Endothelial cell (in vitro differentiated cells): ENCODE data around the gene CAMTA1. TPM values are rescaled to one million over a fixed set of nuclear protein-coding genes. Genes with fewer than 3 reads are reported as not detected.
A peak's percentile ranks its signal among the peaks of the same experiment; 100 is the strongest.

Source experiments
- DNase-seq: peaks from one replicate; pipeline ENCODE4 v3.0.0; 2021; ENCODE audit warnings: low spot score
- H3K27ac Mint-ChIP-seq: one replicate; pipeline ENCODE4 v1.8.0; 2021; ENCODE audit warnings: mixed read lengths, inconsistent platforms; ENCODE audit not compliant: unreplicated experiment
- H3K27me3 Mint-ChIP-seq: one replicate; pipeline ENCODE4 v1.8.0; 2021; ENCODE audit warnings: mild to moderate bottlenecking, moderate library complexity, mixed read lengths, inconsistent platforms; ENCODE audit not compliant: unreplicated experiment
- H3K36me3 Mint-ChIP-seq: one replicate; pipeline ENCODE4 v1.8.0; 2021; ENCODE audit warnings: mild to moderate bottlenecking, low read depth, mixed read lengths, inconsistent platforms; ENCODE audit not compliant: unreplicated experiment
- H3K4me1 Mint-ChIP-seq: one replicate; pipeline ENCODE4 v1.8.0; 2021; ENCODE audit warnings: mild to moderate bottlenecking, mixed read lengths, inconsistent platforms; ENCODE audit not compliant: unreplicated experiment
- H3K4me3 Mint-ChIP-seq: one replicate; pipeline ENCODE4 v1.8.0; 2021; ENCODE audit warnings: mild to moderate bottlenecking, mixed read lengths, inconsistent platforms; ENCODE audit not compliant: unreplicated experiment
- H3K9me3 Mint-ChIP-seq: one replicate; pipeline ENCODE4 v1.8.0; 2021; ENCODE audit warnings: mixed read lengths, inconsistent platforms; ENCODE audit not compliant: unreplicated experiment
- total RNA-seq: library from RNA; stranded (reverse); fragmentation: NEBNext Ultra II Directional; extraction: Animal tissue kit (Norgen Biotek cat#: 25700); gene quantifications from one replicate; pipeline ENCODE4 v1.2.1, GENCODE V29; 2021; ENCODE audit not compliant: unreplicated experiment
- TF ChIP-seq, protein P1 (sequence below): fragments of 200-600 bp; sonication (generic); IDR thresholded peaks from one replicate; pipeline ENCODE4 v1.5.0; 2021; ENCODE audit warnings: antibody characterized with exemption; ENCODE audit not compliant: unreplicated experiment

Gene CAMTA1
- total RNA-seq, 1 donor from 2014 or later, result 87.3 TPM

GRCh38 chr1:6784560-6785317, 515 bp upstream of the CAMTA1 start:
- peak; percentile 97 for DNase-seq
- TF ChIP-seq, protein P1, sequence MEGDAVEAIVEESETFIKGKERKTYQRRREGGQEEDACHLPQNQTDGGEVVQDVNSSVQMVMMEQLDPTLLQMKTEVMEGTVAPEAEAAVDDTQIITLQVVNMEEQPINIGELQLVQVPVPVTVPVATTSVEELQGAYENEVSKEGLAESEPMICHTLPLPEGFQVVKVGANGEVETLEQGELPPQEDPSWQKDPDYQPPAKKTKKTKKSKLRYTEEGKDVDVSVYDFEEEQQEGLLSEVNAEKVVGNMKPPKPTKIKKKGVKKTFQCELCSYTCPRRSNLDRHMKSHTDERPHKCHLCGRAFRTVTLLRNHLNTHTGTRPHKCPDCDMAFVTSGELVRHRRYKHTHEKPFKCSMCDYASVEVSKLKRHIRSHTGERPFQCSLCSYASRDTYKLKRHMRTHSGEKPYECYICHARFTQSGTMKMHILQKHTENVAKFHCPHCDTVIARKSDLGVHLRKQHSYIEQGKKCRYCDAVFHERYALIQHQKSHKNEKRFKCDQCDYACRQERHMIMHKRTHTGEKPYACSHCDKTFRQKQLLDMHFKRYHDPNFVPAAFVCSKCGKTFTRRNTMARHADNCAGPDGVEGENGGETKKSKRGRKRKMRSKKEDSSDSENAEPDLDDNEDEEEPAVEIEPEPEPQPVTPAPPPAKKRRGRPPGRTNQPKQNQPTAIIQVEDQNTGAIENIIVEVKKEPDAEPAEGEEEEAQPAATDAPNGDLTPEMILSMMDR, result no peak
- Mint-ChIP-seq H3K4me1 (peaks cover 30% of the 10 kb centered on the region), H3K27me3 (peaks cover 11% of the 10 kb centered on the region), H3K9me3 (no peaks in the 10 kb centered on the region), H3K36me3 (peaks cover 11% of the 10 kb centered on the region), H3K4me3 (peak overlapping the region; percentile 88), H3K27ac (peak overlapping the region; percentile 85)

DNA sequence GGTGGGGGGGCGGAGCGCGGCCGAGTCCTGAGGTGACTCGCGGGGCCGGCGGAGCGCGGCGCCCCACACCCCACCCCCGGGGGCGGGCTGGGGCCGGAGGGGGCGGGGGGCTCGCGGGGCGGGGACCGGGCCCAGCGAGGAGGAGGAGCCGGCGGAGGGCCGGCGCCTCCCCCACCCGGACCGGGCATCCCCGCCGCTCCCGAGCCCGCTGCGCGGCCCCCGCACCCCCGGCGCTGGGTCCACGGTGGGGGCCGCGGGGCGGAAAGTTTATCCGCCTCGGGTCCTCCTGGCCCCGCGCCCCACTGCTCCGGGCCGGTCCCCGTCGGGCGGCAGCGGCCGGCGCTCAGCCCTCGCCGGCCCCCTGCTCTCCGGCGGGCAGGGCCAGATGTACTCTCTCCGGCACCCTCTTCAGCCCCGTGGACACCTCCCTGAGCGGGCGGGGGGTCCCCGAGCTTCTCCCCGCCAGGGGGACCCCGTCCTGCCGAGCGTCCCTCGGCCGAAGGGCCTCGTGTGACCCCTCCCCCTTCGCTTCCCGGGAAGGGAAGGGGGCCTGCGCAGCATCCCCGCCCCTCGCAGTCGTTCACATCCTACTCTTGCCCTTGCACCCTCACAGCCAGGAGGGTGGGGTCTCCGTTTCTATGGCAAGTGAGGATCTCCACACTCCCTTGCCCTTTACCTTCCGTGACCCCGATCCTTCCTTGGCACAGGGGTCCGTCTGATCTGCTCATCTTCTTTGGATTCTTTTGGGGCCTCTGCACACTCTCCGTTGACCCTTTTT, 663 bp downstream of the CAMTA1 start:
- TF ChIP-seq, protein P1, result peak; percentile 11
- DNase-seq, result peak; percentile 57
- Mint-ChIP-seq H3K36me3 (peaks cover 11% of the 10 kb centered on the region), H3K27ac (peak overlapping the region; percentile 93), H3K4me3 (peak overlapping the region; percentile 98), H3K27me3 (peaks cover 11% of the 10 kb centered on the region), H3K9me3 (no peaks in the 10 kb centered on the region), H3K4me1 (peaks cover 30% of the 10 kb centered on the region)

DNA sequence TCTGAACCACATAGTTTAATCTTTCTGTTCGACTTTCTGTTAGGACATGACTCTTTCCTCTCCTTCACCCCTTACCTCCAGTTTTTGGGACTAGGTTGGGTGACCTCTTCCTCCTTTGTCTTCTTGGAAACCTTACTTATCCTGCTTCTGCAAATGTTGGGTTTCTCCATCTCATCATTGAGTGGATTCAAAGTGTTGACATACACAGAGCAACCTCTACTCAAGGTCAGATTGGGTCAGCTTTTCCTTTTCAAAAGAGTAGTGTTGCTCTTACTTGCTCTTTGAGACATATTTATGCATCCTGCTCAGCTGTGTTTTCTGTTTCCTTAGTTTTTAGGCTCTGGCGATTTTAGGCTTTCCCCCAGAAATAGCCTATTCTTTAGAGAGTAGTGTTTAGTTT, 3.7 kb downstream of the CAMTA1 start:
- Mint-ChIP-seq H3K27ac (peak overlapping the region; percentile 65), H3K36me3 (peaks cover 9% of the 10 kb centered on the region), H3K27me3 (peaks cover 9% of the 10 kb centered on the region), H3K4me1 (peaks cover 30% of the 10 kb centered on the region), H3K9me3 (no peaks in the 10 kb centered on the region), H3K4me3 (peak overlapping the region; percentile 7)
- TF ChIP-seq, protein P1, result no peak
- no peak for DNase-seq

DNA sequence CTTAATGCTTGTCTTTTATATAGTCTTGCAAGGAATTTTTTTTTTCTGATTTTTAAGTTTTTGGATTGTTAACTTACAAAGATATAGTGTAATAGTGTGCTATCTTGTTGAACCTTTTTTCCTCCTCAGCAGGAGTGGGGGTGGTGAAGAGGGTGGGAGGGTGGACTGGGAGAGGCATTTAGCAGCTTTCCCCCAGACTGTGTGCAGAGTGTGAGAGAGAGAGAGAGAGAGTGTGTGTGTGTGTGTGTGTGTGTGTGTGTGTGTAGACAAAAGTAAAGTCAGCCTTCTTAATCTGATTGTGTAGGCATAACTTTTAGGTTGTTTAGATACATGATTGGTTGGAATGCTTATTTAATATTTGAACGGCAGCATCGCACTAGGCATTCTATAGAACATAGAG, 4.9 kb downstream of the CAMTA1 start:
- peaks cover 30% of the 10 kb centered on the region for H3K4me1 Mint-ChIP-seq

More for the DNA sequence above, 4.9 kb downstream of the CAMTA1 start:
- no peak for DNase-seq
- Mint-ChIP-seq H3K36me3 (peaks cover 9% of the 10 kb centered on the region), H3K9me3 (no peaks in the 10 kb centered on the region), H3K4me3 (no peak overlapping the region), H3K27me3 (peaks cover 6% of the 10 kb centered on the region), H3K27ac (peak overlapping the region; percentile 10)
- TF ChIP-seq, protein P1, result no peak
